RPMI7951 (cell line): ENCODE results near the gene EXOC1. TPM values are rescaled to one million over a fixed set of nuclear protein-coding genes. Genes with fewer than 3 reads are reported as not detected.

Experiments used
- DNase-seq: peaks from one replicate; pipeline ENCODE4 v3.0.0-alpha.2; 2012; ENCODE audit warnings: low read depth
- total RNA-seq: library from RNA; depleted of rRNA; stranded (reverse); fragments of >200 nt; shearing (Covaris generic); gene quantifications from 2 replicates; pipeline ENCODE4 v1.2.3, GENCODE V29; 2014; rRNA removed

EXOC1 gene
- total RNA-seq, 1 experiment from 2014 or later, result 29.1 TPM

DNA sequence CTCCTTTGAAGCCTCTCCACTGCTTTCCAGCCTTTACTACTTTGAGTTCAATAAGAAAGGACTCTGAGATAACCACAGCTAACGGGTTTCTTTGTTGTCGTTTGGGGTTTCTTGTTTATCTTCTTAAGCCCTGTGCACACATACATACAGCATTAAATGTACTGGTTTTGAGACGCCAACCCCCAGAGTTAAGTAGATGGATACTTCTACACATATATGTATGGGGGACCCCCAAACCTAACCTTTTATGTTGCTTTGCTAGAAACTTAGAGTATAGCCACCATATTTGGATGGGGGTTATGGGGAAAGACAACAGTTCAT lies 96.0 kb downstream of the EXOC1 start:
- no peak for DNase-seq

DNA sequence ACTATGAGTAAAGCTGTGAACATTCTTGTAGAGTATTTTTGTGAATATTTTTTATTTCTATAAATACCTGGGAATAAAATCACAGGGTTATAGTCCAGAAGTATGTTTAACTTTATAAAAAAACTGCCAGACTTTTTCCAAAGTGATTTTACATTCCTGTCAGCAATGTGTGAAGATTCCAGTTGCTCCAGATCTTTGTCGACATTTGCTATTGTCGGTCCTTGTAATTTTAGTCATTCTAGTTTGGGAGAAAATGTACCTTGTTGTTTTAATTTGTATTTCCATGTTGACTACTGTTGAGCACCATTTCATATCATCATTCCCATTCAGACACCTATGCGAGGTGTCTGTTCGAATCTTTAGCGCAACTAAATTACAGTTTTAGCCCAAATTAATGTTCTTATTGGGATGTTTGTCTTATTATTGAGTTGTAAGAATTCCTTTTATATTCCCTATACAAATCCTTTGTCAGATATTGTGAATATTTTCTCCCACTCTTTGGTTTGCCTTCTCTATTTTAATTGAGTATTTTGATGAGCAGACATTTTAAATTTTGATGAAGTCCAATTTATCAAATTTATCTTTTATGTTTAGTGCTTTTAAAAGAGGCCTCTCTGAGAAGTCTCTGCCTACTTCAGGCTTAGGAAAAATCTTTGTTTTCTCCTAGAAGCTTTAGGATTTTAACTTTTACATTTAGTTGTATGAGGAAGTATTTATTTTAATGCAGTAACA lies 97.9 kb downstream of the EXOC1 start:
- DNase-seq, result no peak

Other genes starting within 250 kb of the EXOC1 start
- 5.5 and 7.3 TPM in 2 replicates for gene NMU, start 217.3 kb upstream of the EXOC1 start, total RNA-seq
- not detected in 2 replicates for gene EXOC1L, start 33.9 kb upstream of the EXOC1 start, total RNA-seq
- gene CEP135, start 95.3 kb downstream of the EXOC1 start, total RNA-seq, result 5.3 and 8.3 TPM in 2 replicates